ENCODE results near the gene TSKS. TPM values are rescaled to one million over a fixed set of nuclear protein-coding genes. Genes with fewer than 3 reads are reported as not detected.

Gene TSKS
- total and polyA plus RNA-seq, 2 of the 13 experiments (the other 11 are each of a cell fraction or from before 2014, with no cell fraction given), result 0.03 TPM; not detected in 1

DNA sequence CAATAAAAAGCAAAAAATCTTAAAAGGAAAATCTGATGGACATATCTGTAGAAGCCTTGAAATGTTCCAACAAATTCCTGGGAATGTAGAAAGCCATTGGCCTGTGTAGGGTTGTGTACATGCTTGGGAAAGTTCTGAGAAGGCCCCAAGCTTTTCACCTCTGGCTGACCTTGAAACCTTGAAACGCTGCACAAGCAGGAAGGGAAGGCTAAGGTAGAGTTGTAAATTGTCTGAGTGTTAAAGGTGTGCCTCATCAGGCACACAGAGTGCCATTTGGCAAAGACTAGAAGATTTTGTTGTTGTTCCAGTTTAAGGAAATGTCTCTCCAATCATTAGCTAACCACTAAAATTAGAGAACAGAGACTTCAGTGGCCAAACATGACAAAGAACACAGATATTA lies 10.4 kb downstream of the TSKS start:
- Histone ChIP-seq H3K4me3 (replicated peaks in 1 of 3; ENCODE audit: insufficient read depth in 1 of 3, low read depth in 2 of 3, low read length in 3 of 3) (no peak overlapping the region), H3K9ac (ENCODE audit: insufficient read depth, low read depth, low read length) (no peak overlapping the region), H3K36me3 (replicated peaks in 1 of 2; ENCODE audit: control insufficient read depth in 1 of 2, insufficient read depth in 2 of 2, low read length in 2 of 2) (no peaks in the 10 kb centered on the region), H4K20me1 (ENCODE audit: insufficient read depth, low read length) (no peaks in the 10 kb centered on the region), H3K27ac (ENCODE audit: extremely low read length, insufficient read depth, low read length) (no peak overlapping the region), H3K4me1 (ENCODE audit: insufficient read depth, low read length) (no peaks in the 10 kb centered on the region), H3K4me2 (ENCODE audit: low read depth, low read length) (no peak overlapping the region), H3K79me2 (ENCODE audit: insufficient read depth, low read length) (no peaks in the 10 kb centered on the region), H3K27me3 (ENCODE audit: control insufficient read depth in 1 of 2, insufficient read depth in 2 of 2, low read length in 2 of 2) (0 out of 5 replicates have a peak, but pooled peaks cover 0 to 7% of the 10 kb centered on the region in 2 experiments), H3K9me3 (ENCODE audit: low read length) (peaks cover 12% of the 10 kb centered on the region), H2AFZ (ENCODE audit: low read length) (no peak overlapping the region)
- DNase-seq (ENCODE audit: low spot score) (no peak), ATAC-seq (no peak), FAIRE-seq (no peak)
- TF ChIP-seq, protein P1, sequence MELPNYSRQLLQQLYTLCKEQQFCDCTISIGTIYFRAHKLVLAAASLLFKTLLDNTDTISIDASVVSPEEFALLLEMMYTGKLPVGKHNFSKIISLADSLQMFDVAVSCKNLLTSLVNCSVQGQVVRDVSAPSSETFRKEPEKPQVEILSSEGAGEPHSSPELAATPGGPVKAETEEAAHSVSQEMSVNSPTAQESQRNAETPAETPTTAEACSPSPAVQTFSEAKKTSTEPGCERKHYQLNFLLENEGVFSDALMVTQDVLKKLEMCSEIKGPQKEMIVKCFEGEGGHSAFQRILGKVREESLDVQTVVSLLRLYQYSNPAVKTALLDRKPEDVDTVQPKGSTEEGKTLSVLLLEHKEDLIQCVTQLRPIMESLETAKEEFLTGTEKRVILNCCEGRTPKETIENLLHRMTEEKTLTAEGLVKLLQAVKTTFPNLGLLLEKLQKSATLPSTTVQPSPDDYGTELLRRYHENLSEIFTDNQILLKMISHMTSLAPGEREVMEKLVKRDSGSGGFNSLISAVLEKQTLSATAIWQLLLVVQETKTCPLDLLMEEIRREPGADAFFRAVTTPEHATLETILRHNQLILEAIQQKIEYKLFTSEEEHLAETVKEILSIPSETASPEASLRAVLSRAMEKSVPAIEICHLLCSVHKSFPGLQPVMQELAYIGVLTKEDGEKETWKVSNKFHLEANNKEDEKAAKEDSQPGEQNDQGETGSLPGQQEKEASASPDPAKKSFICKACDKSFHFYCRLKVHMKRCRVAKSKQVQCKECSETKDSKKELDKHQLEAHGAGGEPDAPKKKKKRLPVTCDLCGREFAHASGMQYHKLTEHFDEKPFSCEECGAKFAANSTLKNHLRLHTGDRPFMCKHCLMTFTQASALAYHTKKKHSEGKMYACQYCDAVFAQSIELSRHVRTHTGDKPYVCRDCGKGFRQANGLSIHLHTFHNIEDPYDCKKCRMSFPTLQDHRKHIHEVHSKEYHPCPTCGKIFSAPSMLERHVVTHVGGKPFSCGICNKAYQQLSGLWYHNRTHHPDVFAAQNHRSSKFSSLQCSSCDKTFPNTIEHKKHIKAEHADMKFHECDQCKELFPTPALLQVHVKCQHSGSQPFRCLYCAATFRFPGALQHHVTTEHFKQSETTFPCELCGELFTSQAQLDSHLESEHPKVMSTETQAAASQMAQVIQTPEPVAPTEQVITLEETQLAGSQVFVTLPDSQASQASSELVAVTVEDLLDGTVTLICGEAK (IDR thresholded peaks at IDR 0.05), result no peak
- TF ChIP-seq, protein P1 (CRISPR knock-in tag; IDR thresholded peaks at IDR 0.05), result no peak
- TF ChIP-seq, protein P2, sequence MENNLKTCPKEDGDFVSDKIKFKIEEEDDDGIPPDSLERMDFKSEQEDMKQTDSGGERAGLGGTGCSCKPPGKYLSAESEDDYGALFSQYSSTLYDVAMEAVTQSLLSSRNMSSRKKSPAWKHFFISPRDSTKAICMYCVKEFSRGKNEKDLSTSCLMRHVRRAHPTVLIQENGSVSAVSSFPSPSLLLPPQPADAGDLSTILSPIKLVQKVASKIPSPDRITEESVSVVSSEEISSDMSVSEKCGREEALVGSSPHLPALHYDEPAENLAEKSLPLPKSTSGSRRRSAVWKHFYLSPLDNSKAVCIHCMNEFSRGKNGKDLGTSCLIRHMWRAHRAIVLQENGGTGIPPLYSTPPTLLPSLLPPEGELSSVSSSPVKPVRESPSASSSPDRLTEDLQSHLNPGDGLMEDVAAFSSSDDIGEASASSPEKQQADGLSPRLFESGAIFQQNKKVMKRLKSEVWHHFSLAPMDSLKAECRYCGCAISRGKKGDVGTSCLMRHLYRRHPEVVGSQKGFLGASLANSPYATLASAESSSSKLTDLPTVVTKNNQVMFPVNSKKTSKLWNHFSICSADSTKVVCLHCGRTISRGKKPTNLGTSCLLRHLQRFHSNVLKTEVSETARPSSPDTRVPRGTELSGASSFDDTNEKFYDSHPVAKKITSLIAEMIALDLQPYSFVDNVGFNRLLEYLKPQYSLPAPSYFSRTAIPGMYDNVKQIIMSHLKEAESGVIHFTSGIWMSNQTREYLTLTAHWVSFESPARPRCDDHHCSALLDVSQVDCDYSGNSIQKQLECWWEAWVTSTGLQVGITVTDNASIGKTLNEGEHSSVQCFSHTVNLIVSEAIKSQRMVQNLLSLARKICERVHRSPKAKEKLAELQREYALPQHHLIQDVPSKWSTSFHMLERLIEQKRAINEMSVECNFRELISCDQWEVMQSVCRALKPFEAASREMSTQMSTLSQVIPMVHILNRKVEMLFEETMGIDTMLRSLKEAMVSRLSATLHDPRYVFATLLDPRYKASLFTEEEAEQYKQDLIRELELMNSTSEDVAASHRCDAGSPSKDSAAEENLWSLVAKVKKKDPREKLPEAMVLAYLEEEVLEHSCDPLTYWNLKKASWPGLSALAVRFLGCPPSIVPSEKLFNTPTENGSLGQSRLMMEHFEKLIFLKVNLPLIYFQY (CRISPR knock-in tag; IDR thresholded peaks at IDR 0.05; ENCODE audit: borderline replicate concordance), result no peak
- BruUV-seq (replicated peaks), result no TSS peak
- in situ Hi-C loops (cut with HindIII; ENCODE audit: extremely low pct_ligation_motif_present, low pct_unique_long_range_greater_than_20kb) (no loop called here), intact Hi-C loops (cut with micrococcal nuclease; ENCODE audit: unreplicated experiment) (no loop called here)
- WGBS (ENCODE audit: low lambda C conversion rate), result 6% methylated on average over 1 of the region's 1 CpG
- POLR2A ChIA-PET, result no interaction called here
- CTCF ChIA-PET (ENCODE audit: low intra/inter-chr PET ratio, low total read pairs), result no interaction called here
